Adipocyte (in vitro differentiated cells): ENCODE results near the gene TRPV6.

ENCODE experiments used
- DNase-seq: peaks from one replicate; pipeline ENCODE4 v3.0.0-alpha.2; 2015; ENCODE audit warnings: low read depth
- H3K27me3 ChIP-seq: replicated peaks from 2 replicates; pipeline ENCODE4 v1.7.0; 2013; ENCODE audit warnings: mild to moderate bottlenecking, low read length, moderate library complexity; ENCODE audit not compliant: control insufficient read depth, insufficient read depth
- H3K36me3 ChIP-seq: 2 replicates; pipeline ENCODE4 v1.7.0; 2013; ENCODE audit warnings: low read length, mild to moderate bottlenecking, moderate library complexity; ENCODE audit not compliant: control insufficient read depth, insufficient read depth, severe bottlenecking
- H3K4me1 ChIP-seq: 2 replicates; pipeline ENCODE4 v1.7.0; 2013; ENCODE audit warnings: mild to moderate bottlenecking, low read length, moderate library complexity; ENCODE audit not compliant: control insufficient read depth, insufficient read depth
- H3K4me3 ChIP-seq: 2 replicates; pipeline ENCODE4 v1.7.0; 2013; ENCODE audit warnings: mild to moderate bottlenecking, low read length, moderate library complexity
- H3K9ac ChIP-seq: 2 replicates; pipeline ENCODE4 v1.7.0; 2013; ENCODE audit warnings: mild to moderate bottlenecking, low read length, moderate library complexity
- H3K9me3 ChIP-seq: 2 replicates; pipeline ENCODE4 v1.7.0; 2013; ENCODE audit warnings: mild to moderate bottlenecking, low read length, moderate library complexity; ENCODE audit not compliant: control insufficient read depth

Gene TRPV6

GRCh38 chr7:142894112-142894984 lies 8.8 kb upstream of the TRPV6 start:
- H3K36me3 ChIP-seq, result no peaks in the 10 kb centered on the region
- H3K9me3 ChIP-seq, result no peaks in the 10 kb centered on the region
- H3K9ac ChIP-seq, result no peak overlapping the region
- peaks cover 34% of the 10 kb centered on the region for H3K27me3 ChIP-seq
- no peak overlapping the region for H3K4me3 ChIP-seq
- DNase-seq, result no peak
- H3K4me1 ChIP-seq, result no peaks in the 10 kb centered on the region

GRCh38 chr7:142892951-142893350 lies 7.4 kb upstream of the TRPV6 start:
- H3K36me3 ChIP-seq, result no peaks in the 10 kb centered on the region
- DNase-seq, result no peak
- H3K4me1 ChIP-seq, result no peaks in the 10 kb centered on the region
- peaks cover 29% of the 10 kb centered on the region for H3K27me3 ChIP-seq
- no peak overlapping the region for H3K9ac ChIP-seq
- H3K9me3 ChIP-seq, result no peaks in the 10 kb centered on the region
- no peak overlapping the region for H3K4me3 ChIP-seq

- Histone ChIP-seq H3K36me3 (no peaks in the 10 kb centered on the region), H3K9ac (no peak overlapping the region), H3K9me3 (no peaks in the 10 kb centered on the region), H3K27me3 (peaks cover 34% of the 10 kb centered on the region), H3K4me3 (no peak overlapping the region), H3K4me1 (no peaks in the 10 kb centered on the region)
- no peak for DNase-seq
Observed at GRCh38 chr7:142891490-142892082, 6.0 kb upstream of the TRPV6 start.

- no peak overlapping the region for H3K4me3 ChIP-seq
- H3K36me3 ChIP-seq, result no peaks in the 10 kb centered on the region
- H3K4me1 ChIP-seq, result no peaks in the 10 kb centered on the region
- H3K27me3 ChIP-seq, result peaks cover 35% of the 10 kb centered on the region
- H3K9ac ChIP-seq, result no peak overlapping the region
- no peaks in the 10 kb centered on the region for H3K9me3 ChIP-seq
- DNase-seq, result no peak
Observed at GRCh38 chr7:142890874-142891485, 5.4 kb upstream of the TRPV6 start.

- H3K4me1 ChIP-seq, result no peaks in the 10 kb centered on the region
- no peak for DNase-seq
- H3K4me3 ChIP-seq, result no peak overlapping the region
- no peaks in the 10 kb centered on the region for H3K36me3 ChIP-seq
- peaks cover 32% of the 10 kb centered on the region for H3K27me3 ChIP-seq
- H3K9ac ChIP-seq, result no peak overlapping the region
- H3K9me3 ChIP-seq, result no peaks in the 10 kb centered on the region
Observed at GRCh38 chr7:142889816-142890215, 4.3 kb upstream of the TRPV6 start.

- Histone ChIP-seq H3K4me1 (no peaks in the 10 kb centered on the region), H3K36me3 (no peaks in the 10 kb centered on the region), H3K27me3 (peaks cover 26% of the 10 kb centered on the region), H3K9ac (no peak overlapping the region), H3K4me3 (no peak overlapping the region), H3K9me3 (no peaks in the 10 kb centered on the region)
- DNase-seq, result no peak
Observed at GRCh38 chr7:142887282-142888015, 1.9 kb upstream of the TRPV6 start.

- H3K4me1 ChIP-seq, result no peaks in the 10 kb centered on the region
- no peak overlapping the region for H3K4me3 ChIP-seq
- no peaks in the 10 kb centered on the region for H3K36me3 ChIP-seq
- H3K9ac ChIP-seq, result no peak overlapping the region
- H3K27me3 ChIP-seq, result peaks cover 26% of the 10 kb centered on the region
- no peak for DNase-seq
- H3K9me3 ChIP-seq, result no peaks in the 10 kb centered on the region
Observed at GRCh38 chr7:142886866-142887265, 1.3 kb upstream of the TRPV6 start.

GRCh38 chr7:142884286-142884640 lies 1.3 kb downstream of the TRPV6 start:
- Histone ChIP-seq H3K9me3 (no peaks in the 10 kb centered on the region), H3K36me3 (no peaks in the 10 kb centered on the region), H3K4me3 (no peak overlapping the region), H3K9ac (no peak overlapping the region), H3K27me3 (peaks cover 47% of the 10 kb centered on the region), H3K4me1 (no peaks in the 10 kb centered on the region)
- no peak for DNase-seq

GRCh38 chr7:142883571-142884285 lies 1.8 kb downstream of the TRPV6 start:
- no peaks in the 10 kb centered on the region for H3K9me3 ChIP-seq
- H3K27me3 ChIP-seq, result peaks cover 53% of the 10 kb centered on the region
- no peaks in the 10 kb centered on the region for H3K4me1 ChIP-seq
- H3K36me3 ChIP-seq, result no peaks in the 10 kb centered on the region
- no peak overlapping the region for H3K9ac ChIP-seq
- DNase-seq, result no peak
- H3K4me3 ChIP-seq, result no peak overlapping the region

- no peak for DNase-seq
- Histone ChIP-seq H3K4me3 (no peak overlapping the region), H3K27me3 (peaks cover 59% of the 10 kb centered on the region)
Observed at GRCh38 chr7:142883145-142883544, 2.4 kb downstream of the TRPV6 start.

GRCh38 chr7:142882338-142882678 lies 3.2 kb downstream of the TRPV6 start:
- Histone ChIP-seq H3K9ac (no peak overlapping the region), H3K27me3 (peaks cover 61% of the 10 kb centered on the region), H3K4me1 (no peaks in the 10 kb centered on the region), H3K9me3 (no peaks in the 10 kb centered on the region), H3K36me3 (no peaks in the 10 kb centered on the region), H3K4me3 (no peak overlapping the region)
- DNase-seq, result no peak

More at GRCh38 chr7:142883145-142883544, 2.4 kb downstream of the TRPV6 start:
- Histone ChIP-seq H3K9me3 (no peaks in the 10 kb centered on the region), H3K9ac (no peak overlapping the region), H3K36me3 (no peaks in the 10 kb centered on the region), H3K4me1 (no peaks in the 10 kb centered on the region)
